NCI-H748 (cell line): ENCODE results near the gene CEP112.

ENCODE experiments used
- DNase-seq: peaks from one replicate; lab custom pipeline; 2025; ENCODE audit not compliant: unreplicated experiment; lab: John Stamatoyannopoulos, UW

Gene CEP112

DNA sequence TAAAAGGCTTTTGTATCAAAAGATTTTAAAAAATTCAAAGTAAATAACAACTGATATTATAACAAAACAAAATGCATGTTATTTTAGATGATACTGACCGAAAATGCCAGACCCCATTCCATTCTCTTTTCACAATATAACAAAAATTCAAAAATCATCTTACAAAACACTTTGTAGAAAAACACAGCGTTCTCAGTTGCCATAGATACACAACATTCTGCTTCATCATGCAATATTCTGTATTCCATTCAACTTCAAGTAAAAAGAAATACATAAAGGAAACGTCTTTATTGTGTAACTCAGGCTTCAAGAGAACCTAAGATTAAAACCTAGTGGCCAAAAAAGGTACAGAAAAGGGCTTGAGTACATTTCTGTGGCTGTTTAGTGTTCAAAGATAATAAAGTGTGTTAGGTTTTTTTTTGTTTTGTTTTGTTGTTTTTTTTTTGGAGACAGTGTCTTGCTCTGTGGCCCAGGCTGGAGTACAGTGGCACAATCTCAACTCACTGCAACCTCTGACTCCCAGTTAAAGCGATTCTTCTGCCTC, 250.5 kb downstream of the CEP112 start:
- no peak for DNase-seq

- DNase-seq = no peak
Observed at GRCh38 chr17:65936013-65936412, 255.9 kb downstream of the CEP112 start.

- DNase-seq = no peak
Observed at GRCh38 chr17:65933290-65933689, 258.6 kb downstream of the CEP112 start.

DNA sequence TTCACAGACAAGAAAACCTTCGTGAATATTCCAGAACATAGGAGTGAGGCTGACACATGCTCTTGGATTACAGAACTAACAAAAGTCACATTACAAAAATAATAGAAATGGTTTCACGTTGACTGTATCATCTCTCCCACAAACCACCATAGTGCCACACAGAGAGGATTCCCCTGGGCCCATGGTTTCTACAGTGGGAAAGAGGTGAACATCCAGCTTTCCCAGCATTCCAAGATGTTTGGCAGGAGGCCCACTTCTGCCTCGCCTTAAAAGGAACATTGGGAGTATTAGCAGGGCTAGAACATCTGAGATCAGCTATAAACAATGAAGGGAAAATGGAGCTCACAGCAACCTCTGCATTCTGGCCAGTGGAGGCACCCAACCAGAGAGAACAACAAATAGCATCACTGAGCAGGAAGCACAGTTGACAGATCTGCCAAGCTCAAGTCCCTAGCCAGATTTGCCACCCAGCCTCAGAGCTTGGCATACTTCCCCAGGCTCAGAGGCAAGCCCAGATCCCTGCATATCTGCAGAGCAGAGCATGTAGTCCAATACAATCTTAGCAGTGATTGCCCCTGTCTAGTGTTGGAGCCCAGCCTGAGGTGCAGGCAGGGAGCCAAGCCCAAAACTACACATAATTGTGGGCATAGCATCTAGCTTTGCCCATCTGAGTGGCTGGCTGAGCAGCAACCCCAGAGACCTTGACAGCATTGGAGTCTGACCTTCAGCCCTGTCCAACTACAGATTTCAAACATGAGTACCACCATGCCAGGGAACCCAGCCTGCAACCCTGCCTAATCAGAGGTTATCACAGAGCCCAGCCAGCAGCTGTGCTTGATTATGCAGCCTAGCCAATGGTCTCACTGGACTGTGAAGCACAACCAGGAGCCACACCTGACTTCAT, 260.4 kb downstream of the CEP112 start:
- no peak for DNase-seq

GRCh38 chr17:65930140-65930730, 261.7 kb downstream of the CEP112 start:
- DNase-seq = no peak

- no peak for DNase-seq
Observed at GRCh38 chr17:65926599-65926998, 265.3 kb downstream of the CEP112 start.

- DNase-seq = no peak
Observed at GRCh38 chr17:65925606-65926307, 266.2 kb downstream of the CEP112 start.

DNA sequence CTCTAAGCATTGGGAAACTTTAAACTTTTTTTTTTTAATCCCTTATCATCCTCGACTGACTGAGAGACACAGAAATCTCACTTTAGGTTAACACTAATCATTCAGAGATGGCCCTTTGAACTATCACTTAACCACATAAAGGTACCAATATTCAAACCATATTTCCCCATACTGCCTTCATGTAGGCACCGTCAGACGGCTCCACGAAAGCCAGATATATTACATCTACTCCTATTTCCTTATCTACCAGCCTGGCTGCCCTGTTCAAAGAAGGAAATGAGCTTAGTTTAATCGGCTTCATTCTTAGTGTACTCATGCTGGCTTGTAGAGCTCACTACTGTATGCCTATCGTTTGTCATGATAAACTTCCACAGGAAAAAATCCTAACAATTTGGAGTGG, 270.9 kb downstream of the CEP112 start:
- no peak for DNase-seq

GRCh38 chr17:65918916-65919315, 273.0 kb downstream of the CEP112 start:
- no peak for DNase-seq

DNA sequence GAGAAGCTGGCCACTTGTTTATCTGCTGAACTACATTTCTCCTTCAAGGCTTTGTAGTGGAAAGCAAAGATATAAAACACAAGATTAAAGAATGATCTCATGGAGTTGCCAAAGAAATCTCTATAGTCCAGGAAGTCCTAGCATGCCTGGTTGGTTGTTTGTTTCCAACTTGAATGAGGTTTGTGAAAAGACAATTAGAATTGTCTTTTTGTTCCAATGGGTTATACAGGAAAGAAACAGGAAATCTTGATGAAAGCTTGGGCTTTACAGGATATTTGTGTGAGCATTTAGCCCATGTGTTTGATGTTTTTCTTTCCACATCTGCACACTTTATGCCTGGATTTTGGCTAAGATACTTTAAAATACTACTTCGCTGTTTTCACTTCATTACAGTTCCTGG, 273.4 kb downstream of the CEP112 start:
- no peak for DNase-seq

DNA sequence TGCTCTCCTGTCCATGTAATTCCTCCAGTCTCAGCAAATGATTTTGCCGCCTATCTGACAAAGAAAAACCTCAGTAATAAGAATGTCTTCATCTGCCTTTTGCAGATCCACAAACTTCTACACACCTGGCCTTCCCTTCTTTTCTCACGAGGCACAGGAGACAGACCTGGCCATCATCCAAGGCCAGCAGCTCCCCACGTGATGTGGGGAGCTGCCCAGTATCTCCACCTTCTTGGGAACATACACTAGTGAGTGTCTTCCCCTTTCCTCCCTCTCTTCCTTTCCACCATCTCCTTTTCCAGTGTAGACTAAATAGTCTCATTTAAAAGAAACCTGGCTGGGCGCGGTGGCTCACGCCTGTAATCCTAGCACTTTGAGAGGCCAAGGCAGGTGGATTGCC, 274.4 kb downstream of the CEP112 start:
- no peak for DNase-seq

GRCh38 chr17:65916425-65916824, 275.5 kb downstream of the CEP112 start:
- DNase-seq = no peak

DNA sequence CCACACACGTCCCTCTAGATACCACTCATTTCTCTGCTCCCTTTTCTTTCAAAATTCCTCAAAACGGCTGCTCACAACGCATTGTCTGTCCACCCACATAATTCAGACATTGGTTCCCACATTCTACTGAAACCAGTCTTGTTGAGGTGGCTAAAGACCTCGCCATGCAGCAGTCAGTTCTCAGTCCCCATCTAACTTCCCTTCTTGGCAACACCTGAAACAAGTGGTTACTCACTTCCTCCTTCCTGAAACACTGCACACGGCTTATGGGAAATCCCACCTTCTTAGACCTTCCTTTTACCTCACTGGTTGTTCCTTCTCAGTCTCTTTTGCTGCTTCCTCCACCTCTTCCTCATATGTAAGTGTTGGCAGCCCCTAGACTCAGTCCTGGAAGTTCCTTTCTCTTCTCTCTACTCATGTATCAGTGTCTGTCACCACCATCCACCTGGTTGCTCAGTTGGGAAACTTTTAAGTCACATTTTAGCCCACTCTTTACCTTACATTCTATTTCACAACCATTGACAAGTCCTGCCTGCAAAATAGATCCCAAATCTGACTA, 277.1 kb downstream of the CEP112 start:
- DNase-seq = no peak

DNA sequence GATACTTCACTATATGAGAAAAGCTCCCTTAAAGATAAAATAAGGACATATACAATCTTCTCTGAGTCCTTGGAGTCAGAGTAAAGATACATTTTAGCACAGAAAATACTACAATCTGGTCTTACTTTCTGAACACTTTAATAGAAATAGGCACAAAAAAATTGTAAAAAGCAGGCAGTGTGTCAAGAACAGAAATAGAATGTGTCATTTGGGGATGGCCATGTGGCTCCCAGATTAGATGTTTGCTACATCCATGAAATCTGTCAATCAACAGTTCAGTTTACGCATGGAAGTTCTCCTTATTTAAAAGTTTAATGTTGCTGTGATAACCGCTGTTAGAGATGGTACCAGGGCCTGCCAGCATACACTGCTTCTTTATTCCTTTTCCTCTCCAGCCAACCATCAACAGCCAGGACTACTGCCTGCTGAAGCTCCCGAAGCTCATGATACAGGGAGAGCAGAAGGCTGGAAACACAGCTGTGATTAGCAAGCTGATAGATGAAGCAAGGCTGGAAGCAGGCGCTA, 278.5 kb downstream of the CEP112 start:
- no peak for DNase-seq

DNA sequence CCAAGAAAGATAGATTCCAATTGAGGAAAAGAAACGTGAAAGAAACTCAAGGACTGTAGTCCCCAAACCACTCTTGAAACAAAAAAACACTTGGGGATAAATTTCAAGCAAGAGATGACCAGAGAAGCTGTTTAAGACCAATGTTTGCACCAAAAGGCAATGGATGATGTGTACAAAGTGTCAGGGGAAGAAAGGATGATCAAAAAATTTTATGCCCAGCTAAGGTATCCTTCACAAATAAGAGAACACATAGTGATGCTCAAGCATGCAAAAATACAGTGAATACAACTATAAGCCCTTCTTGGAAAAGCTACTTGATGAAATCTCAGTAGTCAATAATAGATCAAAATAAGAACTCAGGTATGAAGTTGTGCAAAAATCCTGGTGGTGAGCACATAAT, 281.1 kb downstream of the CEP112 start:
- DNase-seq = no peak

DNA sequence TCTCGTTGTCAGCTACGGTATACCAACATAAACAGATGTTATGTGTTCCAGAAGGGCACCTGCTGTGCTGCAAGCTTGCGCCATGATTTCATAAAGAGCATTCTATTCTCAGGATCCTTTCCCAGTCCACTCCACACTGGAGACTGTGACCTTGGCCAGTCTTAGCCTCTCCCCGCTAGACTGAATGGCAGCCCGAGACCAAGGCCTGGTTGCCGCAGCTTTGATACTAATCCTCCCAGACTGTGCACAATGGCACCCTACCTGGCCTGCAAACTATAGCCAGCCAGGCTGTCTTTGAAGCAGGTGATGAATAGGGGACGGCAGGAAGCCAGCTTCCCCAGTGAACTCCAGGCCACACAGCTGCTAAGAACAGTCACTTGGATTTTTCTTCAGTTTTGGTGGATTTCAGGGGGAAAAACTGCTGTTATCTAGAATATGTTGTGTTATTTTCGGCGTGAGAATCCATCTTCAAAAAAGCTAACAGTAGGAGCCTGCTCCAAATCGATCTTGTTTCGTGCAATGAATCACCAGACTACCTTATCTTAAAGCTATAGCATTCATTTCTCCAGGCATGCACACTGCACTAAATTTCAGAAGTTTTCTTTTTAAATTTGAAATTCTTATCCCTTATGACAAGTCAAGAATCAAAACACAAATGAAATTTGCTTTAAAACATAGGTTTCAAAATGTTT, 289.0 kb downstream of the CEP112 start:
- peak; percentile 94 for DNase-seq

GRCh38 chr17:65902155-65902554, 289.8 kb downstream of the CEP112 start:
- peak; percentile 94 for DNase-seq

DNA sequence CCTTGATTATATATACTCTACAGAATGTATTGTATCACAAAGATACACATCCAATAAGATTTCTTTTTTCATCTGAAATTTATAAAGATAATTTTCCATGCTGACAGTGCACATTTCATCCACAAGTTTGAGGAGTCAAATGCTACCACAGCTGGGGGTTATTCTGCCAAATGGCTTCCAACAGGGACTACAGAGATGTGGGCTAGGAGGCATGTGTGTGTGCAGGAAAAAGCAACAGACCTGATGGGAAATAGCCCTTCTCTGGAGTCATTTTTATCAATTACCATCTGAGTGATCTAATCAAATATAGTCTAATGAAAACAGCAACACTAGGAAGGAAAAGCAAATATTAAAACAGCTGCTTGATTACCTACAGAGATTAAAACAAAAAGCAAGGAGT, 290.5 kb downstream of the CEP112 start:
- peak; percentile 89 for DNase-seq

GRCh38 chr17:65900216-65900615, 291.7 kb downstream of the CEP112 start:
- peak; percentile 62 for DNase-seq

GRCh38 chr17:65898651-65899050, 293.3 kb downstream of the CEP112 start:
- DNase-seq = peak; percentile 88
